ENCODE results near the gene DNALI1. TPM values are rescaled to one million over a fixed set of nuclear protein-coding genes. Genes with fewer than 3 reads are reported as not detected.

Gene DNALI1
- total and polyA plus RNA-seq, 2 of the 8 experiments (the other 6 are each of a cell fraction or from before 2014, with no cell fraction given): 8.9 to 11.3 TPM

DNA sequence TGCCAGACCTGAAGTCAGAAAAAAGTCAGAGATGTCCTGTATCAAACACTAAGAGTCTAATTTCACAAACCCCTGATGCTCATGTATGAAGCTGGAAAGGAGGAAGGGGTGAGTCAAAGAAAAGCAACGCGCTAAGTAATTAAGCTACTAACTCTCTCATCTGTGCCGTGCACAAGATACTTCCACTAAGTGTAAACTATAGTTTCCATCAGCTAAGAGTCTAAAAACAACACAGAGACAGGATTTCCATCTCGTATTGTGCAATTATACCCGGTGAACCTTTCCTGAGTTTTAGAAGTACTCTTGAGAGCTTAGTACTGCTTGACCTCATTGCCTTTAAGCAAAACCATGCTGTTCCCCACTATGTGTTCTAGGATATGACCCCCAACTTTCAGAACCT lies 19.0 kb downstream of the DNALI1 start:
- no peak overlapping the region for H2AK5ac ChIP-seq (ENCODE audit: low read depth, low read length)
- no peaks in the 10 kb centered on the region for H3K27me3 ChIP-seq (replicated peaks in 1 of 4; ENCODE audit: control insufficient read depth in 3 of 4, extremely low read depth in 1 of 4, insufficient read depth in 3 of 4, low read length in 3 of 4)
- no peak overlapping the region for H2BK15ac ChIP-seq (ENCODE audit: low read length)
- H2BK5ac ChIP-seq (ENCODE audit: low read depth, low read length): no peak overlapping the region
- ChIA-PET POLR2A (ENCODE audit: partially characterized antibody) (interaction anchor here (1.2 to 1.5 kb wide), 2 partner anchors 12 to 14 kb away, joined by 3 to 5 read pairs; no protein-coding TSS in a partner anchor), CTCF (ENCODE audit: partially characterized antibody) (interaction anchor here (0.6 to 1.2 kb wide), 3 partner anchors 13 to 276 kb away, joined by 3 to 4 read pairs (median 3); no protein-coding TSS in a partner anchor)
- H3K4me1 ChIP-seq (replicated peaks in 1 of 4; ENCODE audit: control insufficient read depth in 3 of 4, insufficient read depth in 4 of 4, low read length in 3 of 4): no peaks in the 10 kb centered on the region
- no peak overlapping the region for H3K56ac ChIP-seq (replicated peaks; ENCODE audit: insufficient read length, low read depth, low read length)
- no peak overlapping the region for H2BK120ac ChIP-seq (replicated peaks; ENCODE audit: low read depth, low read length)
- no peak overlapping the region for H4K5ac ChIP-seq (ENCODE audit: insufficient read length, low read depth, low read length)
- no peak overlapping the region for H4K8ac ChIP-seq (ENCODE audit: extremely low read depth, insufficient read depth, low read length)
- DNase-seq (ENCODE audit: low read depth in 1 of 2, low spot score in 2 of 2) (no peak), FAIRE-seq (no peak)
- H3K18ac ChIP-seq (ENCODE audit: extremely low read depth, low read length): no peak overlapping the region
- no peak overlapping the region for H3K27ac ChIP-seq (ENCODE audit: low read depth, low read length)
- H3K4me2 ChIP-seq (ENCODE audit: insufficient read depth in 1 of 2, low read depth in 2 of 2, low read length in 2 of 2): no peak overlapping the region
- no peak overlapping the region for H3K4ac ChIP-seq (replicated peaks; ENCODE audit: insufficient read length, low read depth, low read length)
- no peaks in the 10 kb centered on the region for H3K9me3 ChIP-seq (ENCODE audit: insufficient read depth in 2 of 2, low read depth in 1 of 2, low read length in 1 of 2)
- H2BK12ac ChIP-seq (ENCODE audit: low read depth, low read length): no peak overlapping the region
- H3K23me2 ChIP-seq (ENCODE audit: low read depth, low read length): no peaks in the 10 kb centered on the region
- 88% methylated on average over 5 of the region's 5 CpGs; no CpG with 5 or more reads in 1 of the 2 experiments for WGBS, 2 experiments (ENCODE audit: extremely low coverage in 1 of 2, insufficient coverage in 1 of 2, insufficient read length in 1 of 2, insufficient replicate concordance in 2 of 2, low coverage in 1 of 2, low lambda C conversion rate in 2 of 2, missing lambda C conversion rate in 1 of 2)
- no peak overlapping the region for H3K9ac ChIP-seq (replicated peaks in 1 of 4; ENCODE audit: extremely low read depth in 1 of 4, low read depth in 3 of 4, low read length in 3 of 4)
- H3K36me3 ChIP-seq (ENCODE audit: control insufficient read depth in 2 of 4, insufficient read depth in 4 of 4, low read length in 3 of 4): peaks cover 38 to 76% (median 65%) of the 10 kb centered on the region in 4 experiments
- H4K91ac ChIP-seq (replicated peaks; ENCODE audit: insufficient read length, low read length): no peak overlapping the region
- H4K20me1 ChIP-seq (replicated peaks in 1 of 2; ENCODE audit: control insufficient read depth in 1 of 2, insufficient read depth in 2 of 2, low read length in 2 of 2): peaks cover 2 to 8% of the 10 kb centered on the region in 2 experiments
- no peaks in the 10 kb centered on the region for H3K79me1 ChIP-seq (ENCODE audit: low read depth, low read length)
- H2BK20ac ChIP-seq (ENCODE audit: low read length): no peak overlapping the region
- no peak overlapping the region for H3K14ac ChIP-seq (ENCODE audit: insufficient read length)
- H3K23ac ChIP-seq (ENCODE audit: insufficient read length): no peak overlapping the region
- no peak for TF ChIP-seq MAFK (IDR thresholded peaks at IDR 0.05; ENCODE audit: low read depth, low read length)
- no peak for TF ChIP-seq PHF8 (conservative IDR thresholded peaks at IDR 0.05; ENCODE audit: low read depth, low read length)
- H3K79me2 ChIP-seq (ENCODE audit: control insufficient read depth in 1 of 2, insufficient read depth in 2 of 2, low read length in 2 of 2): no peaks in the 10 kb centered on the region
- H3K4me3 ChIP-seq (ENCODE audit: extremely low read depth in 1 of 4, insufficient read depth in 2 of 4, low read depth in 3 of 4, low read length in 4 of 4): no peak overlapping the region
- no peak overlapping the region for H2AFZ ChIP-seq (ENCODE audit: low read length)
